Measurements from ENCODE around the gene GNAQ.

DNA sequence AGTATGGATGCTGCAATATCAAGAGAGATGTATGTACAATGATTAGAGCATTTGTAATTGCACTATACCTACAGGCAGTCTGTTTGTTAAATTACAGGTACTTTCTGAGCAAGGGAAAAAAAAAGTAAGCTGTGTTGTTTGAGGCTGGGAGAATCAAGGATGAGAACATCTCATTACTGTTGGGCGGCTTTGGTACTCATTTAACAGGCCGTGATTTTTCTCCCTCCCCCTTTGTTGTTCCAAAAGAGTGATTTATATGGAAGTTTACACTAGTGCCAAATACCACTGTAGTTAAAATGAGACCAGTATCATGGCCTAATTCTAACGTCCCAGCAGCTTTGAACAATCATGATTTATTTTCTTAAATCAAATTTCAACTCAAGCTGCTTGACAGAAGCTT is 312.3 kb downstream of the GNAQ start:
- TF ChIP-seq, protein P1, sequence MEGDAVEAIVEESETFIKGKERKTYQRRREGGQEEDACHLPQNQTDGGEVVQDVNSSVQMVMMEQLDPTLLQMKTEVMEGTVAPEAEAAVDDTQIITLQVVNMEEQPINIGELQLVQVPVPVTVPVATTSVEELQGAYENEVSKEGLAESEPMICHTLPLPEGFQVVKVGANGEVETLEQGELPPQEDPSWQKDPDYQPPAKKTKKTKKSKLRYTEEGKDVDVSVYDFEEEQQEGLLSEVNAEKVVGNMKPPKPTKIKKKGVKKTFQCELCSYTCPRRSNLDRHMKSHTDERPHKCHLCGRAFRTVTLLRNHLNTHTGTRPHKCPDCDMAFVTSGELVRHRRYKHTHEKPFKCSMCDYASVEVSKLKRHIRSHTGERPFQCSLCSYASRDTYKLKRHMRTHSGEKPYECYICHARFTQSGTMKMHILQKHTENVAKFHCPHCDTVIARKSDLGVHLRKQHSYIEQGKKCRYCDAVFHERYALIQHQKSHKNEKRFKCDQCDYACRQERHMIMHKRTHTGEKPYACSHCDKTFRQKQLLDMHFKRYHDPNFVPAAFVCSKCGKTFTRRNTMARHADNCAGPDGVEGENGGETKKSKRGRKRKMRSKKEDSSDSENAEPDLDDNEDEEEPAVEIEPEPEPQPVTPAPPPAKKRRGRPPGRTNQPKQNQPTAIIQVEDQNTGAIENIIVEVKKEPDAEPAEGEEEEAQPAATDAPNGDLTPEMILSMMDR (IDR thresholded peaks at IDR 0.05): no peak
- TF ChIP-seq POLR2A (IDR thresholded peaks at IDR 0.05): no peak

All from lower leg skin (tissue), 3 donors.